ENCODE measurements around the gene MAFF.

DNA sequence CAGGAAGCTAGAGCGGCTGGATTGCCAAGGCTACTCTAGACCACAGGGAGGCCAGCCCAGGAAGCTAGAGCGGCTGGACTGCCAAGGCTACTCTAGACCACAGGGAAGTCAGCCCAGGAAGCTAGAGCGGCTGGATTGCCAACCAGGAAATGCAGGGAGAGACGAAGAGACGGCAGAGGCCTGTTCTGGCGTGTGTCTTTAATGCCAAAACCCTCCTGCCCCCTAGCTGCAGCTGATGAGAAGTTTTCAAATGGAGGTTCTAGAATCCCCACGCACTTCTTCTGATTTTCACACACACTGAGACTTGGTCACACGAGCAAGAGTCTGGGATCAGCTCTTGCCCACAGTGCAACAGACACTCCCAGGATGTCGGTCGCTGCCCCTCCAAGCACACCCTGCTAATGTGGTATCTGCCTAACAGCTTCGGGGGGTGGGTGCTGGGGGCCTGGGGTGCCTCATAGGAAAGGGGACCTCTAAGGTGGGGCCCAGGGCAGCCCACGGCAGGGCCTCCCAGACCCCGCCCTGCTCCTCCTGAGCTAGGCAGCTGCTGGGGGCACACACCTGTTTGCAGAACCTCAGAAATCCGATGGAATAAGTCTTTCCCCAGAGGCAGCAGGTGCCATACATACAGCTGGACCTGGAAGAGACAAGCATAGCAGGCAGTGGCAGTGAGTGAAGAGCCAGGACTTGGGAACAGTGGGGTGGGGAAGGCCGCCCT is 28.5 kb downstream of the MAFF start:
- TF ChIP-seq EP300 (conservative IDR thresholded peaks at IDR 0.05; ENCODE audit: poor library complexity, severe bottlenecking) (no peak), POLR2AphosphoS5 (IDR thresholded peaks at IDR 0.05) (no peak), EZH2 (IDR thresholded peaks at IDR 0.05; ENCODE audit: borderline replicate concordance, insufficient read depth, low read length, poor library complexity, severe bottlenecking) (no peak)
- TF ChIP-seq, protein P1, sequence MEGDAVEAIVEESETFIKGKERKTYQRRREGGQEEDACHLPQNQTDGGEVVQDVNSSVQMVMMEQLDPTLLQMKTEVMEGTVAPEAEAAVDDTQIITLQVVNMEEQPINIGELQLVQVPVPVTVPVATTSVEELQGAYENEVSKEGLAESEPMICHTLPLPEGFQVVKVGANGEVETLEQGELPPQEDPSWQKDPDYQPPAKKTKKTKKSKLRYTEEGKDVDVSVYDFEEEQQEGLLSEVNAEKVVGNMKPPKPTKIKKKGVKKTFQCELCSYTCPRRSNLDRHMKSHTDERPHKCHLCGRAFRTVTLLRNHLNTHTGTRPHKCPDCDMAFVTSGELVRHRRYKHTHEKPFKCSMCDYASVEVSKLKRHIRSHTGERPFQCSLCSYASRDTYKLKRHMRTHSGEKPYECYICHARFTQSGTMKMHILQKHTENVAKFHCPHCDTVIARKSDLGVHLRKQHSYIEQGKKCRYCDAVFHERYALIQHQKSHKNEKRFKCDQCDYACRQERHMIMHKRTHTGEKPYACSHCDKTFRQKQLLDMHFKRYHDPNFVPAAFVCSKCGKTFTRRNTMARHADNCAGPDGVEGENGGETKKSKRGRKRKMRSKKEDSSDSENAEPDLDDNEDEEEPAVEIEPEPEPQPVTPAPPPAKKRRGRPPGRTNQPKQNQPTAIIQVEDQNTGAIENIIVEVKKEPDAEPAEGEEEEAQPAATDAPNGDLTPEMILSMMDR (IDR thresholded peaks at IDR 0.05; ENCODE audit: poor library complexity, severe bottlenecking): no peak

Measured in neural cell (in vitro differentiated cells).